Naive B cell (primary cell): ENCODE data around the gene CNTN3. TPM values are rescaled to one million over a fixed set of nuclear protein-coding genes. Genes with fewer than 3 reads are reported as not detected.

ENCODE experiments used
- ATAC-seq, 2 donors: fragments of 150-1000 bp; cut with Tn5 transposase; 2 replicates each; pipeline ENCODE4 v1.10.0; 2021; ENCODE audit warnings: low read depth in 2 of 2, mild to moderate bottlenecking in 2 of 2, moderate library complexity in 2 of 2
- DNase-seq: peaks from one replicate; pipeline ENCODE4 v3.0.0; 2022
- H3K27ac Mint-ChIP-seq, 6 donors: one replicate each; pipeline ENCODE4 v1.8.0; 2020 to 2022; ENCODE audit warnings: mild to moderate bottlenecking in 6 of 6, mixed read lengths in 6 of 6, moderate library complexity in 5 of 6, inconsistent platforms in 2 of 6
- H3K27me3 Mint-ChIP-seq, 3 donors: one replicate each; pipeline ENCODE4 v1.8.0; 2021 to 2022; ENCODE audit warnings: mixed read lengths in 3 of 3, mild to moderate bottlenecking in 1 of 3
- H3K36me3 Mint-ChIP-seq, 2 donors: one replicate each; pipeline ENCODE4 v1.8.0; 2020 to 2022; ENCODE audit warnings: mixed read lengths in 2 of 2, inconsistent platforms in 1 of 2, mild to moderate bottlenecking in 1 of 2
- H3K4me1 Mint-ChIP-seq, 3 donors: one replicate each; pipeline ENCODE4 v1.8.0; 2020 to 2022; ENCODE audit warnings: mixed read lengths in 3 of 3, inconsistent platforms in 1 of 3, mild to moderate bottlenecking in 1 of 3, moderate library complexity in 1 of 3
- H3K4me3 Mint-ChIP-seq, 8 donors: one replicate each; pipeline ENCODE4 v1.8.0; 2020 to 2022; ENCODE audit warnings: mild to moderate bottlenecking in 8 of 8, mixed read lengths in 8 of 8, moderate library complexity in 8 of 8, inconsistent platforms in 2 of 8
- H3K9me3 Mint-ChIP-seq, 7 donors: one replicate each; pipeline ENCODE4 v1.8.0; 2020 to 2022; ENCODE audit warnings: mixed read lengths in 7 of 7, mild to moderate bottlenecking in 5 of 7, inconsistent platforms in 2 of 7, moderate library complexity in 1 of 7
- polyA plus RNA-seq, 6 donors: library from polyadenylated mRNA; unstranded; fragments of 300-500 nt; fragmentation: Illumina TruSeq; gene quantifications; one replicate each; pipeline ENCODE4 v1.2.3, GENCODE V29; 2021; ENCODE audit warnings: low read depth in 6 of 6

Gene CNTN3
- polyA plus RNA-seq, 6 donors from 2014 or later = not detected

DNA sequence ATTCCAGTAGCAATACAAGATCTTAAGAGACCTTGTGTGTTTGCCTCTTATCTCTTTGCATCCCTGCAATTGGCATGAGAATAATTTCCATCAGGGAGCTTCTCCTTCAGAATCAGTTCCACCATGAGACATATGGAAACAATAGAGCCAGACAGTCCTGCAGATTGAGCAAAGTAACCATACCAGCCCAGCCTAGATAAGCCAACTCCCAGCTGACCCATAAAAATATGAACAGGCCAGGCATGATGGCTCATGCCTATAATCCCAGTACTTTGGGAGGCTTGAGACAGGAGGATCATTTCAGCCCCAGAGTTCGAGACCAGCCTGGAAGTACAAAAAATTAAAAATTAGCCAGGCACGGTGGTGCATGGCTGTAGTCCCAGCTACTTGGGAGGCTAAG is 12.7 kb downstream of the CNTN3 start:
- H3K36me3 Mint-ChIP-seq = no peaks in the 10 kb centered on the region
- DNase-seq = no peak
- H3K4me3 Mint-ChIP-seq = no peak overlapping the region
- no peaks in the 10 kb centered on the region for H3K4me1 Mint-ChIP-seq
- peaks cover 0 to 4% (median 0%) of the 10 kb centered on the region in 3 donors for H3K27me3 Mint-ChIP-seq
- peaks cover 0 to 16% (median 3%) of the 10 kb centered on the region in 7 donors for H3K9me3 Mint-ChIP-seq
- no peak overlapping the region for H3K27ac Mint-ChIP-seq
- ATAC-seq = no peak

DNA sequence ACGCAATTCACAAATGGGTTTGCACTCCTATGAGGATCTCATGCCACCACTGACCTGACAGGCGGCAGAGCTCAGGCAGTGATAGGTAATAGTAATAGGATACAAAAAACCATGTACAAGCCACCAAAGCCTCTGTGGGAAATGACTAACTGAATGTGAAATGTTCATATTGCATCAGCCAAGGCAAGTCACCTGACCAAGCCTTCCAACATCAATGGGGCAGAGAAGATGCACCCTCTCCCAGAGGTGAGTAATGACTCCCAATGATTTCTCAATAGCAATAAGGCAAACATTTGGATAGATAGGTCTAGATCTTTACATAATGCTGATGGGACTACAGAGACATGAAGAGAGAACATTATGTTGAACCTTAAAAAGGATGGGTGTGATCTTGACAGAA is 14.9 kb downstream of the CNTN3 start:
- DNase-seq = no peak

DNA sequence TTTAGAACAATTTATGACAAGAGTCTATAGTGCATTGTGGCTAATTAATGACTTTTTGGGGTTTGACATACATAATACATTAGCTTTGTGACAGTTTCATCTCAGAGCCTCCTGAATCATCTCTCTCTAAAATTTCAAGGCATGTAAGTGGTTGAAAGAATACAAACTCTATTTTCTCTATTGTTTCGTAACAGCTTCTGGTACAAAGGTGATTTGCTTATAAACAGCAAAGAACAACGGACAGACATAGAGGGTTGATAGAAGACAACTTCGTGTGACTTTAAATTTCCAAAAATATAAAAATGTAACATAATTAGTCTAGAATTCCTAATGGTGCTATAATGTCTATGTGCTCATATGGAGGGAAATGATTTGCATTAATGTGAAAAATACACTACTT is 21.3 kb downstream of the CNTN3 start:
- H3K4me3 Mint-ChIP-seq = no peak overlapping the region
- no peak overlapping the region for H3K27ac Mint-ChIP-seq
- no peaks in the 10 kb centered on the region for H3K36me3 Mint-ChIP-seq
- H3K4me1 Mint-ChIP-seq = no peaks in the 10 kb centered on the region
- no peaks in the 10 kb centered on the region for H3K27me3 Mint-ChIP-seq
- DNase-seq = no peak
- H3K9me3 Mint-ChIP-seq = peaks cover 0 to 12% (median 6%) of the 10 kb centered on the region in 7 donors
- no peak for ATAC-seq

More for the DNA sequence above, 14.9 kb downstream of the CNTN3 start:
- no peak for ATAC-seq
- H3K4me3 Mint-ChIP-seq = no peak overlapping the region
- H3K9me3 Mint-ChIP-seq = peaks cover 0 to 10% (median 7%) of the 10 kb centered on the region in 7 donors
- H3K36me3 Mint-ChIP-seq = no peaks in the 10 kb centered on the region
- H3K4me1 Mint-ChIP-seq = no peaks in the 10 kb centered on the region
- H3K27me3 Mint-ChIP-seq = no peaks in the 10 kb centered on the region
- H3K27ac Mint-ChIP-seq = no peak overlapping the region

DNA sequence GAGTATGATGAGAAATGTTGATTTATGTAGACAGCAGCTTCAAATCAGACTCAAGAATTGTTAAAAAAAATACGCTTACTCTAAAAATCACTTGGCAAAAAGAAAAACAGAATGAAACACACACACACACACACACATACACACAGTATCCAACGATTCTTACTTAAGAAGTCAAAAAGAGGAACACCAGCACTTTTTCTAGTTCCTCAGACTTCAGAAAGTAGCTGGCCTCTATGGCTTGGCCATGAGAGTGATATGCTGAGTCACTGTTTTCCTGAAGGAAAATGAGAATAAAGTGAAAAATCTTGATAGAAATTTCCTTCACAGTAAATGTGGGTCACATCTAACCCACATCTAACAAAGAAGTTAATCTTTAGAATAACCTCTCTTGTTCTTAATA is 22.1 kb downstream of the CNTN3 start:
- no peaks in the 10 kb centered on the region for H3K4me1 Mint-ChIP-seq
- DNase-seq (no peak), ATAC-seq (no peak)
- no peak overlapping the region for H3K4me3 Mint-ChIP-seq
- no peaks in the 10 kb centered on the region for H3K27me3 Mint-ChIP-seq
- H3K36me3 Mint-ChIP-seq = no peaks in the 10 kb centered on the region
- peaks cover 0 to 12% (median 6%) of the 10 kb centered on the region in 7 donors for H3K9me3 Mint-ChIP-seq
- no peak overlapping the region for H3K27ac Mint-ChIP-seq

DNA sequence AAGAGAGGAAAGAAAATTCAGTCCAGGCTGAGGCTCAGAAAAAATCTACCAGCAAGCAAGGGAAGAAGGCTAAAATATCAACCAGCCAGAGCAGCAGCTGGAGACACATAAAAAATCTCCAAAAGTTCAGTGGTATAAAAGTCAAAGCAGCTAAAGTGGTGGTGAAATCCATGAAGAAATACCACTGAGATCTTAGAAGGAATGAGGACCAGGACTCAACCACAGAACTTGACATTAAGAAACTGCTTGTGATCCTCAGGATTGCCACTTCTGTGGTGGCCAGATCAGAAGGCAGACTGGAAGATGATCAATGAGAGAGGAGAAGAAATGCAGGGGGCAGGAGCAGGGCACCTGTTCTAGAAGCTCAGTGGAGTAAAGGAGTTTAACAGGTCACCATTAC is 22.5 kb downstream of the CNTN3 start:
- no peaks in the 10 kb centered on the region for H3K4me1 Mint-ChIP-seq
- DNase-seq (no peak), ATAC-seq (no peak)
- no peaks in the 10 kb centered on the region for H3K27me3 Mint-ChIP-seq
- no peaks in the 10 kb centered on the region for H3K36me3 Mint-ChIP-seq
- no peak overlapping the region for H3K27ac Mint-ChIP-seq
- H3K9me3 Mint-ChIP-seq = peaks cover 0 to 12% (median 7%) of the 10 kb centered on the region in 7 donors
- no peak overlapping the region for H3K4me3 Mint-ChIP-seq

DNA sequence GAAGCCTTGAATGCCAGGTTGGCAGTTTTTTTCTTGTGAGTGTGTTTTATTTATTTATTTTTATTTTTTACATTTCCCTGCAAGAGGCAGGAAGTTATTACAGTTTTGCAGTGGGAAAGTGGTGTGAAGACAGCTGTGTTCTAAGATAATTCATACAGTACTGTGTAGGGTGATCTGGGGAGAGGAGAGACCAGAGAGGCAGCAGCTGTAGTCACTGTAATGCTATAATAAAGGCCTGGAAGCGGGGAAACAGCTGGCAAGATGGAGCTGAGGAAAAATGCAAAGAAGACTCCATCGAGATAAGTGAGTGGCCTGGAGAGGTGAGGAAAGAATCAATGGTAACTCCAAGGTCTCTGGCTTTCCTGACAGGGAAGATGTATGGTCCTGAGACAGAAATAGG is 23.1 kb downstream of the CNTN3 start:
- DNase-seq (no peak), ATAC-seq (no peak)
- H3K36me3 Mint-ChIP-seq = no peaks in the 10 kb centered on the region
- H3K4me3 Mint-ChIP-seq = no peak overlapping the region
- H3K9me3 Mint-ChIP-seq = peaks cover 0 to 12% (median 4%) of the 10 kb centered on the region in 7 donors
- no peaks in the 10 kb centered on the region for H3K27me3 Mint-ChIP-seq
- no peaks in the 10 kb centered on the region for H3K4me1 Mint-ChIP-seq
- no peak overlapping the region for H3K27ac Mint-ChIP-seq

DNA sequence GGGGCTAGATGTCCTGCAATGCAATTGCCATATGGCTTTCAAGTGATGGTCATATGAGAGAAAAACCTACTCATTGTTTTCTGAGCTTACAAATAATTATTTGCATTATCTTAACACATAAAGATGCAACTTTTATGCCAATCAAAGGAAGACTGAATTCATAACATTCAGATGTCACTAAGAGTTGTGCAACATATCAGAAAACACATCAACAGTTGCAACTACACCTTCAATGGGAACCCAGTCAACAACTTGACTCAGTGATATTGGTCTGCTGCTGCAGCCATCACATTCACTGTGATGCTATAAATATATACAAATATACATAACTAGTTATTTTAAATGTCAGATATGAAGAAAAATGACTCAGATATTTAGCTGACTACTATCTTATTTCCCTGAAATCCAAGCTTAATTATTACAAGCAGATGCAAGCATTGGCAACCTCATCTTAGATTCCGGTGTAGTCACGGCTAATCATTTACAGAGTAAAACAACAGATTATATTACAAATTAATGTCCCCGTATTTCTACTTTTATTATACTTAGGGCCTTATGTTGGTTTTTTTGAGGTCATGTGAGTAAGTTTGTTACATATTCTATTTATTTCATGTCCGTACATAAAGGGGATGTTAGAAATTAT is 23.7 kb downstream of the CNTN3 start:
- H3K36me3 Mint-ChIP-seq = no peaks in the 10 kb centered on the region
- no peak for DNase-seq
- ATAC-seq = no peak
- no peaks in the 10 kb centered on the region for H3K4me1 Mint-ChIP-seq
- H3K9me3 Mint-ChIP-seq = peaks cover 0 to 12% (median 4%) of the 10 kb centered on the region in 7 donors
- H3K27me3 Mint-ChIP-seq = no peaks in the 10 kb centered on the region
- H3K4me3 Mint-ChIP-seq = no peak overlapping the region
- H3K27ac Mint-ChIP-seq = no peak overlapping the region

DNA sequence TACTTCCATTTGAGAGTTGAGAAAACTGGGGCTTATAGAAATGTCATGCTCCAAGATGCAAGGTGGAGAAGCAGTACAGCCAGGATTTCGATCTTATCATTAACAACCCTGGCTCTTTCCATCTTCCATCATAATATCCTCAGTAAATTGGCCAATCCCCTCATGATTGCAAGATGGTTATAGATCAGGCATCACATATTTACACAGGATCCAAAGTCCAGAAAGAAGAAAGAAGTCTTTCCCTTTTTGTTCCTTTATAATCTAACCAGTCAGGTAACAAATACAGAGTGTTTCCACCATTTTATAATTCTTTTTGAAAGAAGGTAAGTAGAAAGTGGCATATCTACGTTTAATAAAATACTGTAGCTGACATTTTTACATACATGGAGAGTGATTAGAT is 29.7 kb downstream of the CNTN3 start:
- peaks cover 0 to 10% (median 4%) of the 10 kb centered on the region in 7 donors for H3K9me3 Mint-ChIP-seq
- ATAC-seq = no peak
- no peaks in the 10 kb centered on the region for H3K4me1 Mint-ChIP-seq
- no peak overlapping the region for H3K27ac Mint-ChIP-seq
- H3K36me3 Mint-ChIP-seq = no peaks in the 10 kb centered on the region
- H3K4me3 Mint-ChIP-seq = no peak overlapping the region
- no peaks in the 10 kb centered on the region for H3K27me3 Mint-ChIP-seq
- no peak for DNase-seq

DNA sequence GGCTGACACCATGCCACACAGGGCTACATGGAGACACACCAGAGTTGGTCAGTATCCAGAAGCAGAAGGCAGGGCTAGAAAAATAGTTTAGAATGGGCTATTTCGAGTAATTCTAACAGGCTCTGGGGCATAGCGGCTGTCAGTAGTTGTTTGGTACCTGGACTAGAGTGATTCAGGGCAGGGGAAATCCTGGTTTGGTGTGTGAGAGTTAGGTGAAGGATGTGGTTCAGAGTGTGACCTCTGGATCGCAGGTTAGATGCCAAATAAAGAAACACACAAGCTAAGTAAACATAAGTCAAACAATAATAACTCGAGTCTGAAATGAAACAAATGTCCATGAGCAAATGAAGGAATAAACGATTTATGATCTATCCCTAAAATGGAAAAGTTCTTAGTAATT is 31.5 kb downstream of the CNTN3 start:
- Mint-ChIP-seq H3K9me3 (peaks cover 0 to 10% (median 4%) of the 10 kb centered on the region in 7 donors), H3K36me3 (no peaks in the 10 kb centered on the region), H3K4me3 (no peak overlapping the region), H3K4me1 (no peaks in the 10 kb centered on the region), H3K27me3 (no peaks in the 10 kb centered on the region), H3K27ac (no peak overlapping the region)
- no peak for DNase-seq
- no peak for ATAC-seq

DNA sequence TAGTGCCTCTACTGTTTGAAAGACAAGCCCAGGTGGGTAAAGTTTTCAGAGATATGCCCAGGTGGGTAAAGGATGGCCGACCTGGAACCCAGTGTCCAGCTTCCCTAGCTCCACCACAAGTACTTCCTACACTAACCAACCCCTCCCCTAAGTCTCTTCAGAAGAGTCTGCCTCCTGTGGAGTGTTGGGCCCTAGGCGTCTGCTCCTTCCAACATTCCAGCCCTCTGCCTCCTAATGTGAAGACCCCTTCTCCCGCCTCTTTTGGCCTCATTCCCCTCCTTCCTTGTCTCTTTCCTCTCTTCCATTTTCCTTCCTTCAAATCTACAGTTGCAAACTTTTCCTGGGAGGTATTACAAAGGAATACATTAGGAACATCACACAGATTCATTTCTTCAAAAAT is 38.6 kb downstream of the CNTN3 start:
- no peaks in the 10 kb centered on the region for H3K27me3 Mint-ChIP-seq
- no peak overlapping the region for H3K27ac Mint-ChIP-seq
- DNase-seq (no peak), ATAC-seq (no peak)
- H3K4me1 Mint-ChIP-seq = no peaks in the 10 kb centered on the region
- H3K36me3 Mint-ChIP-seq = no peaks in the 10 kb centered on the region
- peaks cover 2 to 13% (median 10%) of the 10 kb centered on the region in 7 donors for H3K9me3 Mint-ChIP-seq
- H3K4me3 Mint-ChIP-seq = no peak overlapping the region

DNA sequence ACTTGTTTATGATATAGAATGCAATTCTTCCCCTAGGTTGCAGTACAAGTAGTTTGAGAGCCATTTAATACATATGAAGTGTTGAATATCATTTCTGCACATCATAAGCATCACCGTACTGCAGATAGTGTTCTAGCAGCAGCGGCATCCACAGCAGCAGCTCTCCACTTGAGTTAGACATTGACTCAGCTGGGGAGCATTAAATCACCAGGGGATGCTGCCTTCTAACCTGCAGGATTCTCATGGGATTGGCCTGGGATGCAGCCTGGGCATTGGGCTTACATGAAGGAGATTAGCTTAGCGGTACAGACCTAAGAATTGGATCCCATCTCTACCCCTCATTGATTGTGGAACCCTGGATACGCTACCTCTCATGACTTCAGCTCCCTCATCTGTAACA is 43.3 kb downstream of the CNTN3 start:
- no peak overlapping the region for H3K27ac Mint-ChIP-seq
- H3K4me3 Mint-ChIP-seq = no peak overlapping the region
- H3K27me3 Mint-ChIP-seq = no peaks in the 10 kb centered on the region
- no peaks in the 10 kb centered on the region for H3K36me3 Mint-ChIP-seq
- no peak for ATAC-seq
- DNase-seq = no peak
- H3K9me3 Mint-ChIP-seq = peaks cover 4 to 23% (median 8%) of the 10 kb centered on the region in 7 donors
- no peaks in the 10 kb centered on the region for H3K4me1 Mint-ChIP-seq
